Measurements from ENCODE around the gene SLC16A13. TPM values are rescaled to one million over a fixed set of nuclear protein-coding genes. Genes with fewer than 3 reads are reported as not detected.
"Not testable (repeated sequence)": the region's sequence is repeated elsewhere in the genome, so short reads cannot be mapped to it uniquely, and the experiment has no call there.

SLC16A13 gene
- total RNA-seq, 1 donor from 2014 or later = 2.9 TPM

GRCh38 chr17:7081341-7082062 lies 45.7 kb downstream of the SLC16A13 start:
- no peak overlapping the region for H3K27ac Mint-ChIP-seq (ENCODE audit: unreplicated experiment)
- no peaks in the 10 kb centered on the region for H3K4me1 Mint-ChIP-seq (ENCODE audit: low read depth, unreplicated experiment)
- peaks cover 2% of the 10 kb centered on the region for H3K27me3 Mint-ChIP-seq (ENCODE audit: unreplicated experiment)
- peaks cover 5% of the 10 kb centered on the region for H3K9me3 Mint-ChIP-seq (ENCODE audit: unreplicated experiment)
- DNase-seq = no peak
- H3K36me3 Mint-ChIP-seq (ENCODE audit: unreplicated experiment) = peaks cover 7% of the 10 kb centered on the region
- TF ChIP-seq CTCF (IDR thresholded peaks at IDR 0.05; ENCODE audit: partially characterized antibody, unreplicated experiment) = no peak
- H3K4me3 Mint-ChIP-seq (ENCODE audit: unreplicated experiment) = no peak overlapping the region

GRCh38 chr17:7083592-7083991 lies 47.8 kb downstream of the SLC16A13 start:
- DNase-seq = no peak
- H3K27ac Mint-ChIP-seq (ENCODE audit: unreplicated experiment) = no peak overlapping the region
- H3K9me3 Mint-ChIP-seq (ENCODE audit: unreplicated experiment) = peaks cover 5% of the 10 kb centered on the region
- TF ChIP-seq CTCF (IDR thresholded peaks at IDR 0.05; ENCODE audit: partially characterized antibody, unreplicated experiment) = no peak
- H3K4me1 Mint-ChIP-seq (ENCODE audit: low read depth, unreplicated experiment) = no peaks in the 10 kb centered on the region
- peaks cover 2% of the 10 kb centered on the region for H3K27me3 Mint-ChIP-seq (ENCODE audit: unreplicated experiment)
- peak overlapping the region; percentile 12 for H3K4me3 Mint-ChIP-seq (ENCODE audit: unreplicated experiment)
- no peaks in the 10 kb centered on the region for H3K36me3 Mint-ChIP-seq (ENCODE audit: unreplicated experiment)

- TF ChIP-seq CTCF (IDR thresholded peaks at IDR 0.05; ENCODE audit: partially characterized antibody, unreplicated experiment) = no peak
- Mint-ChIP-seq H3K27me3 (ENCODE audit: unreplicated experiment) (peaks cover 1% of the 10 kb centered on the region), H3K4me1 (ENCODE audit: low read depth, unreplicated experiment) (no peaks in the 10 kb centered on the region), H3K27ac (ENCODE audit: unreplicated experiment) (no peak overlapping the region), H3K36me3 (ENCODE audit: unreplicated experiment) (no peaks in the 10 kb centered on the region), H3K4me3 (ENCODE audit: unreplicated experiment) (no peak overlapping the region), H3K9me3 (ENCODE audit: unreplicated experiment) (peaks cover 1% of the 10 kb centered on the region)
- no peak for DNase-seq
Observed at GRCh38 chr17:7084088-7084487, 48.3 kb downstream of the SLC16A13 start.

- H3K36me3 Mint-ChIP-seq (ENCODE audit: unreplicated experiment); H3K4me3 Mint-ChIP-seq (ENCODE audit: unreplicated experiment); H3K27ac Mint-ChIP-seq (ENCODE audit: unreplicated experiment); H3K4me1 Mint-ChIP-seq (ENCODE audit: low read depth, unreplicated experiment); H3K9me3 Mint-ChIP-seq (ENCODE audit: unreplicated experiment); DNase-seq; H3K27me3 Mint-ChIP-seq (ENCODE audit: unreplicated experiment): not testable (repeated sequence)
Observed at GRCh38 chr17:7088442-7088841, 52.6 kb downstream of the SLC16A13 start.

- not testable (repeated sequence) for H3K36me3 Mint-ChIP-seq (ENCODE audit: unreplicated experiment); H3K27me3 Mint-ChIP-seq (ENCODE audit: unreplicated experiment); H3K4me1 Mint-ChIP-seq (ENCODE audit: low read depth, unreplicated experiment); DNase-seq; H3K27ac Mint-ChIP-seq (ENCODE audit: unreplicated experiment); H3K4me3 Mint-ChIP-seq (ENCODE audit: unreplicated experiment); H3K9me3 Mint-ChIP-seq (ENCODE audit: unreplicated experiment)
Observed at GRCh38 chr17:7089570-7089969, 53.8 kb downstream of the SLC16A13 start.

Other genes starting within 250 kb of the SLC16A13 start
- gene TEKT1, start 204.3 kb upstream of the SLC16A13 start, total RNA-seq (ENCODE audit: unreplicated experiment) = not detected
- not detected for gene ALOX12, start 40.0 kb upstream of the SLC16A13 start, total RNA-seq (ENCODE audit: unreplicated experiment)
- 179 TPM for gene RNASEK, start 23.4 kb upstream of the SLC16A13 start, total RNA-seq (ENCODE audit: unreplicated experiment)
- gene BCL6B, start 13.0 kb upstream of the SLC16A13 start, total RNA-seq (ENCODE audit: unreplicated experiment) = not detected
- 0.54 TPM for gene SLC16A11, start 8.1 kb downstream of the SLC16A13 start, total RNA-seq (ENCODE audit: unreplicated experiment)
- gene CLEC10A, start 44.2 kb downstream of the SLC16A13 start, total RNA-seq (ENCODE audit: unreplicated experiment) = not detected
- not detected for gene ASGR2, start 78.8 kb downstream of the SLC16A13 start, total RNA-seq (ENCODE audit: unreplicated experiment)
- gene ASGR1, start 143.4 kb downstream of the SLC16A13 start, total RNA-seq (ENCODE audit: unreplicated experiment) = 29.0 TPM
- gene DLG4, start 183.8 kb downstream of the SLC16A13 start, total RNA-seq (ENCODE audit: unreplicated experiment) = 157 TPM
- 375 TPM for gene ACADVL, start 183.9 kb downstream of the SLC16A13 start, total RNA-seq (ENCODE audit: unreplicated experiment)
- 79.1 TPM for gene DVL2, start 198.5 kb downstream of the SLC16A13 start, total RNA-seq (ENCODE audit: unreplicated experiment)
- 72.3 TPM for gene PHF23, start 203.4 kb downstream of the SLC16A13 start, total RNA-seq (ENCODE audit: unreplicated experiment)
- gene GABARAP, start 206.4 kb downstream of the SLC16A13 start, total RNA-seq (ENCODE audit: unreplicated experiment) = 908 TPM
- 185 TPM for gene CTDNEP1, start 215.7 kb downstream of the SLC16A13 start, total RNA-seq (ENCODE audit: unreplicated experiment)
- gene ELP5, start 216.2 kb downstream of the SLC16A13 start, total RNA-seq (ENCODE audit: unreplicated experiment) = 34.1 TPM
- 0.44 TPM for gene CLDN7, start 226.5 kb downstream of the SLC16A13 start, total RNA-seq (ENCODE audit: unreplicated experiment)
- 0.42 TPM for gene SLC2A4, start 245.7 kb downstream of the SLC16A13 start, total RNA-seq (ENCODE audit: unreplicated experiment)